Large intestine (tissue), 3 donors: ENCODE results near the gene TEFM. TPM values are rescaled to one million over a fixed set of nuclear protein-coding genes. Genes with fewer than 3 reads are reported as not detected.
"Not testable (repeated sequence)": the region's sequence is repeated elsewhere in the genome, so short reads cannot be mapped to it uniquely, and the experiment has no call there.

Experiments used
- DNase-seq, 2 donors: peaks; one replicate each; pipeline versions ENCODE4 v3.0.0 to v3.0.0-alpha.2; 2013
- H3K27ac ChIP-seq: one replicate; pipeline ENCODE4 v1.5.1; 2013; ENCODE audit warnings: low read length
- H3K27me3 ChIP-seq: 2 replicates; pipeline ENCODE4 v1.6.1; 2013; ENCODE audit warnings: low read length; ENCODE audit not compliant: control insufficient read depth, insufficient read depth
- H3K36me3 ChIP-seq: 2 replicates; pipeline ENCODE4 v1.6.1; 2013; ENCODE audit warnings: low read length; ENCODE audit not compliant: control insufficient read depth, insufficient read depth
- H3K4me1 ChIP-seq: one replicate; pipeline ENCODE4 v1.6.1; 2013; ENCODE audit warnings: low read length; ENCODE audit not compliant: control insufficient read depth, insufficient read depth
- H3K4me3 ChIP-seq: one replicate; pipeline ENCODE4 v1.5.1; 2013; ENCODE audit warnings: low read length
- H3K9me3 ChIP-seq: one replicate; pipeline ENCODE4 v1.6.1; 2013; ENCODE audit warnings: mild to moderate bottlenecking, low read depth, low read length, moderate library complexity; ENCODE audit not compliant: control insufficient read depth
- WGBS: methylation state at CpG from one replicate; pipeline ENCODE4 v1.1.5; 2013; ENCODE audit warnings: low lambda C conversion rate; ENCODE audit not compliant: insufficient coverage; 5-methylcytosine and 5-hydroxymethylcytosine counted together
- polyA plus RNA-seq: library from polyadenylated mRNA; unstranded; fragments of 120-200 nt; gene quantifications from one replicate; pipeline ENCODE4 v1.2.1, GENCODE V29; 2013

Gene TEFM
- polyA plus RNA-seq, 1 donor, result 25.5 TPM

GRCh38 chr17:30939051-30939689 is 33.1 kb upstream of the TEFM start:
- Histone ChIP-seq H3K4me3 (no peak overlapping the region), H3K4me1 (no peaks in the 10 kb centered on the region), H3K27me3 (no peaks in the 10 kb centered on the region), H3K36me3 (no peaks in the 10 kb centered on the region), H3K27ac (no peak overlapping the region), H3K9me3 (no peaks in the 10 kb centered on the region)
- no peak for DNase-seq
- WGBS, result 83% methylated on average over 1 of the region's 13 CpGs

- Histone ChIP-seq H3K27me3 (no peaks in the 10 kb centered on the region), H3K4me3 (no peak overlapping the region), H3K9me3 (no peaks in the 10 kb centered on the region), H3K27ac (no peak overlapping the region), H3K4me1 (no peaks in the 10 kb centered on the region), H3K36me3 (no peaks in the 10 kb centered on the region)
- no CpG with 5 or more reads among the region's 5 CpGs for WGBS
- DNase-seq, result no peak
Measured at GRCh38 chr17:30933966-30934365, 27.9 kb upstream of the TEFM start.

GRCh38 chr17:30931582-30931981 is 25.5 kb upstream of the TEFM start:
- not testable (repeated sequence) for H3K4me3 ChIP-seq, H3K36me3 ChIP-seq, DNase-seq, H3K27ac ChIP-seq, H3K9me3 ChIP-seq, H3K4me1 ChIP-seq, H3K27me3 ChIP-seq
- WGBS, result no CpG with 5 or more reads among the region's 8 CpGs

DNA sequence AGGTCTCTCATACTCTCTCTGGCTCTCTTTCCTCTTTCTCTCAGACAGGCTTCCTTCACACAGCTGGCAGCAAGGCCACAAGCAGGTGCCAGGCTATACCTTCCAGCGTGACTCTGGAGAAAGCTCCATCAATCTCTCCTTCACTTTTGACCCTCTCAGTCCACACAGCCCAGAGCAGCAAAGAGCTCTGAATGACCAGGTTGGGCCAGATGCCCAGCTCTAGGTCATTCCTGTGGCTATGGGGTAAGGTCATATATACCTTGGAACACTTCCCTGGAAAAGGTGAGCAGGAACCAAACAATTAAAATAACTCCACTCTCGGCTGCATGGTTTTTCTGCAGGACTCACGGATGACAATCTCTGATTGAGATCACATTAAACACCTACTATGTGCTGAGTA is 24.5 kb upstream of the TEFM start:
- H3K9me3 ChIP-seq, result no peaks in the 10 kb centered on the region
- H3K27ac ChIP-seq, result no peak overlapping the region
- no CpG with 5 or more reads among the region's 3 CpGs for WGBS
- H3K4me3 ChIP-seq, result no peak overlapping the region
- no peaks in the 10 kb centered on the region for H3K36me3 ChIP-seq
- H3K4me1 ChIP-seq, result no peaks in the 10 kb centered on the region
- DNase-seq, result no peak
- peaks cover 2% of the 10 kb centered on the region for H3K27me3 ChIP-seq

DNA sequence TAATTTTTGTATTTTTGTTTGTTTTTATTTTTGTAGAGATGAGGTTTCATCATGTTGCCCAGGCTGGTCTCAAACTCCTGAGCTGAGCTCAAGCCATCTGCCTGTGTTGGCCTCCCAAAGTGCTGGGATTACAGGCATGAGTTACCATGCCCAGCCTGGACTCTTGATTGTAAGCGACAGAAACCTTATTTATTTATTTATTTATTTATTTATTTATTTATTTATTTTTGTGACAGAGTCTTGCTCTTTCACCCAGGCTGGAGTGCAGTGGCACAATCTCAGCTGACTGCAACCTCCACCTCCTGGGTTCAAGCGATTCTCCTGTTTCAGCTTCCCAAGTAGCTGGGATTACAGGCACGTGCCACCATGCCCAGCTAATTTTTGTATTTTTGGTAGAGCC is 23.8 kb upstream of the TEFM start:
- H3K27me3 ChIP-seq, H3K27ac ChIP-seq, H3K9me3 ChIP-seq, DNase-seq, H3K36me3 ChIP-seq, H3K4me3 ChIP-seq, H3K4me1 ChIP-seq: not testable (repeated sequence)
- no CpG with 5 or more reads among the region's 3 CpGs for WGBS

DNA sequence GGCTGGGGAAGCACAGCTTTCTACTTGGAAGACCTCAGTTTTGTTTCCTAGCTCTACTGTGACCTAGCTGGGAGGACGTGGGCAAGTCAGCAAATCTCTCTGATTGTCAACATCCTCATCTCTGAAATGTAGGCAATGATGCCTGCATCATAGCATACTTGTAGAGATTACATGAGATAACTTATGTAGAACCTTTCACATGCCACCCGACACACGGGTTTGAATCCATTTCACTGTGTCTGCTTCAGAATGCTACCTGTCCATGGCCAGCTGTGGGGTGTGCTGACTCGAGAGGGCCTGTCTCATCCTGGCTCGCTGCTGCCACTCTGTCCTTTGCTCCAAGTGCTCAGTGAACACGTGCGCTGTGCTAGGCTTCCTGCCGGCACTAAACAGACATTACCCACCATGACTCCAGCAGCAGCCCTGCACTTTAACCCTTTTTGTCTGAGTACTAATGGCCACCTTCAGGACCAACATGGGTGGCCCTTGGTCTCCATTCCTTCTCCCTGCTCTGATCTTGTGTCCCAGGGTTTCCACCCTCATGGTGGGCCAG is 23.1 kb upstream of the TEFM start:
- Histone ChIP-seq H3K4me3 (no peak overlapping the region), H3K4me1 (no peaks in the 10 kb centered on the region), H3K36me3 (no peaks in the 10 kb centered on the region), H3K27me3 (peaks cover 7% of the 10 kb centered on the region), H3K9me3 (no peaks in the 10 kb centered on the region), H3K27ac (no peak overlapping the region)
- DNase-seq, result peak in 1 of 2 donors; percentile 64
- WGBS, result no CpG with 5 or more reads among the region's 8 CpGs

DNA sequence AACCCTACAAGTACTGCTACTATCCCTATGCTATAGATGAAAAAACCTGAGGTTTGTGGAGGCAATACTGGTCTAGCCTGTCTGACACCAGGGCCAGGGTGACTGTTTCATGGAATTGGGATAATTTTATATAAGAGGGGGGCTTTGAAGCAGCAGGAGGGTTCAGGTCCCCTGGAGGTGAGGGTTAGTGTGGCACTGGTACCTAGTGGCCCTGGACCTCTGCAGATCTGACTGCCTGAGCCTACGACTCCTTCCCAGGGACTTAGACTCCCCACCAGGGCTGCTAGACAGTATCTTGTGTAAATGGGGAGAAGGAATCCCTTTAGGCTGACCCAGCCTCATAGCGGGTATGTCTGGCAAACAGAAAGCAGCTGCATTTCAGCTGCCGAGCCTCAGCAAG is 22.5 kb upstream of the TEFM start:
- Histone ChIP-seq H3K27me3 (peaks cover 13% of the 10 kb centered on the region), H3K4me3 (no peak overlapping the region), H3K36me3 (no peaks in the 10 kb centered on the region), H3K4me1 (no peaks in the 10 kb centered on the region), H3K27ac (no peak overlapping the region), H3K9me3 (no peaks in the 10 kb centered on the region)
- no peak for DNase-seq
- WGBS, result no CpG with 5 or more reads among the region's 3 CpGs

- no peak for DNase-seq
- Histone ChIP-seq H3K4me3 (no peak overlapping the region), H3K4me1 (no peaks in the 10 kb centered on the region), H3K27ac (no peak overlapping the region), H3K36me3 (no peaks in the 10 kb centered on the region), H3K27me3 (peaks cover 21% of the 10 kb centered on the region), H3K9me3 (no peaks in the 10 kb centered on the region)
- WGBS, result no CpG with 5 or more reads among the region's 5 CpGs
Measured at GRCh38 chr17:30927756-30928155, 21.7 kb upstream of the TEFM start.

- Histone ChIP-seq H3K4me1 (peaks cover 3% of the 10 kb centered on the region), H3K9me3 (peaks cover 5% of the 10 kb centered on the region), H3K36me3 (no peaks in the 10 kb centered on the region), H3K27me3 (peaks cover 31% of the 10 kb centered on the region), H3K4me3 (no peak overlapping the region), H3K27ac (no peak overlapping the region)
- WGBS, result no CpG with 5 or more reads among the region's 6 CpGs
- no peak for DNase-seq
Measured at GRCh38 chr17:30926516-30926915, 20.5 kb upstream of the TEFM start.

GRCh38 chr17:30924341-30924740 is 18.3 kb upstream of the TEFM start:
- H3K36me3 ChIP-seq, result no peaks in the 10 kb centered on the region
- peaks cover 3% of the 10 kb centered on the region for H3K4me1 ChIP-seq
- H3K9me3 ChIP-seq, result peaks cover 5% of the 10 kb centered on the region
- H3K4me3 ChIP-seq, result no peak overlapping the region
- H3K27me3 ChIP-seq, result peaks cover 48% of the 10 kb centered on the region
- no peak for DNase-seq
- no CpG with 5 or more reads among the region's 2 CpGs for WGBS
- H3K27ac ChIP-seq, result no peak overlapping the region
